22Rv1 (cell line): ENCODE data around the gene DCLK2.

Experiments
- CTCF ChIP-seq: fragments of 450-650 bp; IDR thresholded peaks from 2 replicates; pipeline ENCODE4 v1.5.1; 2017; ENCODE audit warnings: mild to moderate bottlenecking
- ZFX ChIP-seq: fragments of 450-650 bp; IDR thresholded peaks from 2 replicates; pipeline ENCODE4 v1.6.1; 2017; ENCODE audit warnings: antibody characterized with exemption, borderline replicate concordance

GRCh38 chr4:150115851-150116250, 37.6 kb downstream of the DCLK2 start:
- TF ChIP-seq CTCF (no peak), ZFX (no peak)
